Right lobe of liver (tissue), 4 donors: ENCODE data around the gene OTOA.

ENCODE experiments used
- CTCF ChIP-seq, 4 donors: fragments of 200-600 bp in 3 of 4; fragments of 450-650 bp in 1 of 4; IDR thresholded peaks; one replicate each; pipeline versions ENCODE4 v1.5.1 to v1.8.0; 2016 to 2022; ENCODE audit warnings: antibody characterized with exemption in 4 of 4, mild to moderate bottlenecking in 2 of 4
- POLR2A ChIP-seq: fragments of 450-650 bp; IDR thresholded peaks from one replicate; pipeline ENCODE4 v1.6.1; 2017; ENCODE audit warnings: antibody characterized with exemption, mild to moderate bottlenecking
- donor health status: DM: no; HTN: no; CAD: no.
- donor health status: DM: no; HTN: no; CAD: no.
- donor health status: DM: no; HTN: yes; CAD: no.

- no peak for TF ChIP-seq CTCF (IDR thresholded peaks at IDR 0.05)
- no peak for TF ChIP-seq POLR2A
Measured at GRCh38 chr16:21646091-21646490, 17.7 kb upstream of the OTOA start.
